H9 (cell line): ENCODE data around the gene ZBTB9. TPM values are rescaled to one million over a fixed set of nuclear protein-coding genes. Genes with fewer than 3 reads are reported as not detected.

ENCODE experiments used
- DNase-seq: peaks from one replicate; pipeline ENCODE4 v3.0.0-alpha.2; 2017
- H2AFZ ChIP-seq: one replicate; pipeline ENCODE4 v1.6.1; 2013; ENCODE audit warnings: mild to moderate bottlenecking, low read length, control low read depth, moderate library complexity
- H2AK5ac ChIP-seq: 2 replicates; pipeline ENCODE4 v1.6.1; 2013; ENCODE audit warnings: low read length, control low read depth, mixed read lengths; ENCODE audit not compliant: insufficient read length
- H2BK120ac ChIP-seq: one replicate; pipeline ENCODE4 v1.6.1; 2013; ENCODE audit warnings: low read depth, mild to moderate bottlenecking, low read length, control low read depth, inconsistent platforms; ENCODE audit not compliant: poor library complexity, severe bottlenecking
- H2BK12ac ChIP-seq: 2 replicates; pipeline ENCODE4 v1.6.1; 2013; ENCODE audit warnings: low read length, control low read depth, mixed read lengths, low read depth; ENCODE audit not compliant: insufficient read length
- H2BK15ac ChIP-seq: 2 replicates; pipeline ENCODE4 v1.6.1; 2013; ENCODE audit warnings: low read depth, low read length, control low read depth
- H2BK20ac ChIP-seq: one replicate; pipeline ENCODE4 v1.6.1; 2013; ENCODE audit warnings: low read depth, mild to moderate bottlenecking, low read length, control low read depth, inconsistent platforms; ENCODE audit not compliant: poor library complexity, severe bottlenecking
- H2BK5ac ChIP-seq: 2 replicates; pipeline ENCODE4 v1.6.1; 2013; ENCODE audit warnings: low read length, control low read depth, mixed read lengths; ENCODE audit not compliant: insufficient read length
- H3K14ac ChIP-seq: 2 replicates; pipeline ENCODE4 v1.6.1; 2013; ENCODE audit warnings: low read length, control low read depth; ENCODE audit not compliant: insufficient read depth
- H3K18ac ChIP-seq: 2 replicates; pipeline ENCODE4 v1.6.1; 2013; ENCODE audit warnings: low read depth, mild to moderate bottlenecking, mixed read lengths, low read length, control low read depth; ENCODE audit not compliant: insufficient read length
- H3K23ac ChIP-seq: 2 replicates; pipeline ENCODE4 v1.6.1; 2013; ENCODE audit warnings: low read length, control low read depth, mixed read lengths, low read depth; ENCODE audit not compliant: insufficient read length
- H3K23me2 ChIP-seq: 2 replicates; pipeline ENCODE4 v1.6.1; 2013; ENCODE audit warnings: low read depth, mild to moderate bottlenecking, mixed read lengths, low read length, control low read depth; ENCODE audit not compliant: insufficient read length, poor library complexity, severe bottlenecking
- H3K27ac ChIP-seq: 2 replicates; pipeline ENCODE4 v1.5.1; 2013; ENCODE audit warnings: low read length, control low read depth, mixed read lengths, low read depth; ENCODE audit not compliant: insufficient read length
- H3K27me3 ChIP-seq: 2 replicates; pipeline ENCODE4 v1.6.1; 2013; ENCODE audit warnings: low read length, control low read depth, inconsistent platforms; ENCODE audit not compliant: insufficient read depth
- H3K4ac ChIP-seq: 2 replicates; pipeline ENCODE4 v1.6.1; 2013; ENCODE audit warnings: low read depth, mild to moderate bottlenecking, control low read depth, inconsistent platforms, low read length, moderate library complexity
- H3K4me1 ChIP-seq: 2 replicates; pipeline ENCODE4 v1.6.1; 2013; ENCODE audit warnings: low read length, control low read depth, inconsistent platforms; ENCODE audit not compliant: insufficient read depth
- H3K4me2 ChIP-seq: 2 replicates; pipeline ENCODE4 v1.6.1; 2013; ENCODE audit warnings: low read length, control low read depth, mixed read lengths; ENCODE audit not compliant: insufficient read length, insufficient read depth
- H3K56ac ChIP-seq: 2 replicates; pipeline ENCODE4 v1.6.1; 2013; ENCODE audit warnings: low read depth, mild to moderate bottlenecking, mixed read lengths, low read length, control low read depth; ENCODE audit not compliant: insufficient read length
- H3K79me1 ChIP-seq: 2 replicates; pipeline ENCODE4 v1.6.1; 2013; ENCODE audit warnings: low read depth, mild to moderate bottlenecking, moderate library complexity, low read length, control low read depth, inconsistent platforms; ENCODE audit not compliant: insufficient read depth, poor library complexity, severe bottlenecking
- H3K79me2 ChIP-seq: 2 replicates; pipeline ENCODE4 v1.6.1; 2013; ENCODE audit warnings: low read length, control low read depth, inconsistent platforms; ENCODE audit not compliant: insufficient read depth
- H3K9ac ChIP-seq: 2 replicates; pipeline ENCODE4 v1.6.1; 2013; ENCODE audit warnings: low read length, control low read depth, mixed read lengths; ENCODE audit not compliant: insufficient read length; ENCODE audit errors: extremely low read depth
- H3K9me3 ChIP-seq: one replicate; pipeline ENCODE4 v1.6.1; 2013; ENCODE audit warnings: low read depth, low read length, inconsistent platforms; ENCODE audit not compliant: control insufficient read depth
- H3T11ph ChIP-seq: one replicate; pipeline ENCODE4 v1.6.1; 2013; ENCODE audit warnings: mild to moderate bottlenecking, low read length, control low read depth, inconsistent platforms
- H4K20me1 ChIP-seq: one replicate; pipeline ENCODE4 v1.6.1; 2013; ENCODE audit not compliant: control insufficient read depth, insufficient read length, insufficient read depth
- H4K5ac ChIP-seq: 2 replicates; pipeline ENCODE4 v1.6.1; 2013; ENCODE audit warnings: low read depth, mild to moderate bottlenecking, mixed read lengths, low read length, control low read depth; ENCODE audit not compliant: insufficient read length
- H4K8ac ChIP-seq: replicated peaks from 2 replicates; pipeline ENCODE4 v1.6.1; 2013; ENCODE audit warnings: low read length, control low read depth, mixed read lengths, low read depth; ENCODE audit not compliant: insufficient read length
- H4K91ac ChIP-seq: 2 replicates; pipeline ENCODE4 v1.6.1; 2013; ENCODE audit warnings: low read depth, mild to moderate bottlenecking, moderate library complexity, mixed read lengths, low read length, control low read depth; ENCODE audit not compliant: insufficient read length
- H3K27ac Mint-ChIP-seq, 3 experiments: 2 replicates in 2 of 3; 3 replicates in 1 of 3; pipeline ENCODE4 v1.8.0; 2020 to 2021; ENCODE audit warnings: mixed read lengths in 3 of 3, mild to moderate bottlenecking in 1 of 3, moderate library complexity in 1 of 3
- H3K27me3 Mint-ChIP-seq: 2 replicates; pipeline ENCODE4 v1.8.0; 2021; ENCODE audit warnings: low read depth, mild to moderate bottlenecking, moderate library complexity, mixed read lengths
- H3K36me3 Mint-ChIP-seq, 3 experiments: 2 replicates in 2 of 3; 3 replicates in 1 of 3; pipeline ENCODE4 v1.8.0; 2020 to 2021; ENCODE audit warnings: low read depth in 3 of 3, mixed read lengths in 3 of 3; ENCODE audit not compliant: insufficient read depth in 1 of 3
- H3K4me1 Mint-ChIP-seq, 2 experiments: 2 replicates each; pipeline ENCODE4 v1.8.0; 2020; ENCODE audit warnings: mixed read lengths in 2 of 2
- H3K4me3 Mint-ChIP-seq, 2 experiments: 2 replicates in 1 of 2; 3 replicates in 1 of 2; pipeline ENCODE4 v1.8.0; 2020 to 2021; ENCODE audit warnings: mild to moderate bottlenecking in 2 of 2, mixed read lengths in 2 of 2, moderate library complexity in 1 of 2
- H3K9me3 Mint-ChIP-seq, 2 experiments: 2 replicates in 1 of 2; 3 replicates in 1 of 2; pipeline ENCODE4 v1.8.0; 2020; ENCODE audit warnings: mild to moderate bottlenecking in 2 of 2, mixed read lengths in 2 of 2, moderate library complexity in 1 of 2
- WGBS: extraction: QIAGEN DNeasy Blood & Tissue Kit; methylation state at CpG from one replicate; pipeline ENCODE4 v1.1.7; 2013; ENCODE audit warnings: missing lambda C conversion rate, low lambda C conversion rate, mixed read lengths; ENCODE audit not compliant: insufficient read length; ENCODE audit errors: extremely low coverage; 5-methylcytosine and 5-hydroxymethylcytosine counted together
- total RNA-seq: library from RNA; stranded (reverse); gene quantifications from 2 replicates; pipeline ENCODE4 v1.2.1, GENCODE V29; 2021
- TF ChIP-seq, protein P1 (sequence below): fragments of 200-600 bp; sonication (generic); conservative IDR thresholded peaks from 3 replicates; pipeline ENCODE4 v1.8.0; 2021; ENCODE audit warnings: antibody characterized with exemption, mild to moderate bottlenecking

ZBTB9 gene
- total RNA-seq, 1 experiment from 2014 or later: 53.1 TPM

DNA sequence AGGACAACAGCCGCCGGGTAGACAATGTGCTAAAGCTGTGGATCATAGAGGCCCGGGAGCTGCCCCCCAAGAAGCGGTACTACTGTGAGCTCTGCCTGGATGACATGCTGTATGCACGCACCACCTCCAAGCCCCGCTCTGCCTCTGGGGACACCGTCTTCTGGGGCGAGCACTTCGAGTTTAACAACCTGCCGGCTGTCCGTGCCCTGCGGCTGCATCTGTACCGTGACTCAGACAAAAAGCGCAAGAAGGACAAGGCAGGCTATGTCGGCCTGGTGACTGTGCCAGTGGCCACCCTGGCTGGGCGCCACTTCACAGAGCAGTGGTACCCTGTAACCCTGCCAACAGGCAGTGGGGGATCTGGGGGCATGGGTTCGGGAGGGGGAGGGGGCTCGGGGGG is 16.7 kb upstream of the ZBTB9 start:
- Mint-ChIP-seq H3K4me1 (peaks cover 22 to 23% of the 10 kb centered on the region in 2 experiments), H3K36me3 (peaks cover 73 to 88% (median 78%) of the 10 kb centered on the region in 3 experiments), H3K9me3 (no peaks in the 10 kb centered on the region), H3K27ac (no peak overlapping the region), H3K27me3 (no peaks in the 10 kb centered on the region; the same call in 1 of the 2 replicates), H3K4me3 (no peak overlapping the region)
- no peak overlapping the region for H2AFZ ChIP-seq
- no CpG with 5 or more reads among the region's 18 CpGs for WGBS
- no peak overlapping the region for H3K4me2 ChIP-seq
- H2BK20ac ChIP-seq: no peak overlapping the region
- H3K9ac ChIP-seq: no peak overlapping the region
- no peak overlapping the region for H3T11ph ChIP-seq
- peaks cover 5% of the 10 kb centered on the region for H3K79me1 ChIP-seq
- H3K27ac ChIP-seq: no peak overlapping the region
- peaks cover 5% of the 10 kb centered on the region; the same call in 1 of the 2 replicates for H3K4me1 ChIP-seq
- peaks cover 5% of the 10 kb centered on the region; the same call in 1 of the 2 replicates for H3K79me2 ChIP-seq
- no peak overlapping the region for H4K8ac ChIP-seq
- TF ChIP-seq, protein P1, sequence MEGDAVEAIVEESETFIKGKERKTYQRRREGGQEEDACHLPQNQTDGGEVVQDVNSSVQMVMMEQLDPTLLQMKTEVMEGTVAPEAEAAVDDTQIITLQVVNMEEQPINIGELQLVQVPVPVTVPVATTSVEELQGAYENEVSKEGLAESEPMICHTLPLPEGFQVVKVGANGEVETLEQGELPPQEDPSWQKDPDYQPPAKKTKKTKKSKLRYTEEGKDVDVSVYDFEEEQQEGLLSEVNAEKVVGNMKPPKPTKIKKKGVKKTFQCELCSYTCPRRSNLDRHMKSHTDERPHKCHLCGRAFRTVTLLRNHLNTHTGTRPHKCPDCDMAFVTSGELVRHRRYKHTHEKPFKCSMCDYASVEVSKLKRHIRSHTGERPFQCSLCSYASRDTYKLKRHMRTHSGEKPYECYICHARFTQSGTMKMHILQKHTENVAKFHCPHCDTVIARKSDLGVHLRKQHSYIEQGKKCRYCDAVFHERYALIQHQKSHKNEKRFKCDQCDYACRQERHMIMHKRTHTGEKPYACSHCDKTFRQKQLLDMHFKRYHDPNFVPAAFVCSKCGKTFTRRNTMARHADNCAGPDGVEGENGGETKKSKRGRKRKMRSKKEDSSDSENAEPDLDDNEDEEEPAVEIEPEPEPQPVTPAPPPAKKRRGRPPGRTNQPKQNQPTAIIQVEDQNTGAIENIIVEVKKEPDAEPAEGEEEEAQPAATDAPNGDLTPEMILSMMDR: no peak
- H4K20me1 ChIP-seq: no peaks in the 10 kb centered on the region
- peaks cover 6% of the 10 kb centered on the region for H3K23me2 ChIP-seq
- no peaks in the 10 kb centered on the region for H3K27me3 ChIP-seq
- H3K18ac ChIP-seq: no peak overlapping the region
- H3K56ac ChIP-seq: no peak overlapping the region
- H3K4ac ChIP-seq: no peak overlapping the region
- H2BK120ac ChIP-seq: no peak overlapping the region
- no peak overlapping the region for H3K14ac ChIP-seq
- no peak overlapping the region for H4K91ac ChIP-seq
- H2AK5ac ChIP-seq: no peak overlapping the region
- no peak overlapping the region for H3K23ac ChIP-seq
- H3K9me3 ChIP-seq: no peaks in the 10 kb centered on the region
- no peak overlapping the region for H2BK5ac ChIP-seq
- H2BK15ac ChIP-seq: no peak overlapping the region
- no peak for DNase-seq
- no peak overlapping the region for H2BK12ac ChIP-seq
- H4K5ac ChIP-seq: no peak overlapping the region
